SK-N-SH treated with all-trans-retinoic acid at 6 μM for 48 hours (cell line): ENCODE data around the gene FHIT.

Source experiments
- ATAC-seq: fragments of 200-7000 bp; cut with Tn5 transposase; 3 replicates; pipeline ENCODE4 v1.9.1; 2020; ENCODE audit warnings: mild to moderate bottlenecking, moderate library complexity
- ARNTL ChIP-seq: fragments of 450-650 bp; formaldehyde crosslinking; IDR thresholded peaks from 2 replicates; pipeline ENCODE4 v1.5.0; 2020; ENCODE audit warnings: low read depth, mild to moderate bottlenecking, moderate library complexity, borderline replicate concordance
- BACH2 ChIP-seq: fragments of 250-450 bp; sonication (Bioruptor Pico); IDR thresholded peaks from 2 replicates; pipeline ENCODE4 v1.9.0; 2021; ENCODE audit warnings: mild to moderate bottlenecking, borderline replicate concordance
- CREB5 ChIP-seq: fragments of 250-450 bp; sonication (Bioruptor Pico); IDR thresholded peaks from 2 replicates; pipeline ENCODE4 v1.5.1; 2020; ENCODE audit warnings: low read depth, mild to moderate bottlenecking, moderate library complexity
- CSDC2 ChIP-seq: fragments of 250-450 bp; sonication (Bioruptor Pico); IDR thresholded peaks from 2 replicates; pipeline ENCODE4 v1.5.0; 2020; ENCODE audit warnings: mild to moderate bottlenecking, moderate library complexity
- CSRNP3 ChIP-seq: fragments of 250-450 bp; sonication (Bioruptor Pico); IDR thresholded peaks from 2 replicates; pipeline ENCODE4 v1.5.1; 2021; ENCODE audit warnings: mild to moderate bottlenecking, moderate library complexity
- ESRRG ChIP-seq: fragments of 250-450 bp; sonication (Bioruptor Pico); IDR thresholded peaks from 2 replicates; pipeline ENCODE4 v1.6.1; 2021; ENCODE audit warnings: mild to moderate bottlenecking
- OSR1 ChIP-seq: fragments of 250-450 bp; sonication (Bioruptor Pico); IDR thresholded peaks from 2 replicates; pipeline ENCODE4 v1.8.0; 2022; ENCODE audit warnings: moderate library complexity, mild to moderate bottlenecking, inconsistent platforms
- PATZ1 ChIP-seq: fragments of 250-450 bp; sonication (Bioruptor Pico); IDR thresholded peaks from 2 replicates; pipeline ENCODE4 v1.8.0; 2020; ENCODE audit warnings: mild to moderate bottlenecking, moderate library complexity, borderline replicate concordance
- PPARA ChIP-seq: fragments of 250-450 bp; sonication (Bioruptor Pico); IDR thresholded peaks from 2 replicates; pipeline ENCODE4 v1.5.0; 2020; ENCODE audit warnings: mild to moderate bottlenecking, borderline replicate concordance
- RARB ChIP-seq: fragments of 250-450 bp; sonication (Bioruptor Pico); IDR thresholded peaks from 2 replicates; pipeline ENCODE4 v1.8.0; 2021; ENCODE audit warnings: mild to moderate bottlenecking, moderate library complexity
- SNAI2 ChIP-seq: fragments of 250-450 bp; sonication (Bioruptor Pico); IDR thresholded peaks from 2 replicates; pipeline ENCODE4 v1.5.0; 2020; ENCODE audit warnings: mild to moderate bottlenecking, moderate library complexity
- TCF4 ChIP-seq: fragments of 250-450 bp; sonication (Bioruptor Pico); IDR thresholded peaks from 2 replicates; pipeline ENCODE4 v1.8.0; 2021; ENCODE audit warnings: mild to moderate bottlenecking, moderate library complexity, borderline replicate concordance
- TSHZ2 ChIP-seq: fragments of 250-450 bp; sonication (Bioruptor Pico); IDR thresholded peaks from 2 replicates; pipeline ENCODE4 v1.5.0; 2020; ENCODE audit warnings: mild to moderate bottlenecking, moderate library complexity
- ZFP3 ChIP-seq: fragments of 250-450 bp; sonication (Bioruptor Pico); IDR thresholded peaks from 2 replicates; pipeline ENCODE4 v1.5.0; 2020; ENCODE audit warnings: mild to moderate bottlenecking, moderate library complexity
- ZFP30 ChIP-seq: fragments of 450-650 bp; formaldehyde crosslinking; IDR thresholded peaks from 2 replicates; pipeline ENCODE4 v1.5.0; 2022; ENCODE audit warnings: mild to moderate bottlenecking, moderate library complexity
- ZNF565 ChIP-seq: fragments of 450-650 bp; formaldehyde crosslinking; conservative IDR thresholded peaks from 2 replicates; pipeline ENCODE4 v1.5.0; 2020; ENCODE audit warnings: low read depth, mild to moderate bottlenecking, moderate library complexity
- ZNF70 ChIP-seq: fragments of 450-650 bp; formaldehyde crosslinking; IDR thresholded peaks from 2 replicates; pipeline ENCODE4 v1.5.0; 2020; ENCODE audit warnings: mild to moderate bottlenecking, moderate library complexity

FHIT gene

GRCh38 chr3:61132062-61132461 is 119.2 kb downstream of the FHIT start (continued):
- TF ChIP-seq PATZ1 (CRISPR knock-in tag) = no peak
- no peak for TF ChIP-seq CSRNP3 (CRISPR knock-in tag)
- TF ChIP-seq ESRRG (CRISPR knock-in tag) = no peak
- TF ChIP-seq, all 23 proteins: peak for 0

GRCh38 chr3:61118830-61119229 is 132.4 kb downstream of the FHIT start:
- TF ChIP-seq RARB (CRISPR knock-in tag) (no peak), ZNF70 (CRISPR knock-in tag) (no peak), CSDC2 (CRISPR knock-in tag) (no peak), TSHZ2 (CRISPR knock-in tag) (no peak), CREB5 (CRISPR knock-in tag) (no peak), TCF4 (CRISPR knock-in tag) (no peak), OSR1 (CRISPR knock-in tag) (no peak), ZNF565 (CRISPR knock-in tag) (no peak), PPARA (CRISPR knock-in tag) (no peak), SNAI2 (CRISPR knock-in tag) (no peak), PATZ1 (CRISPR knock-in tag) (no peak), ESRRG (CRISPR knock-in tag) (no peak), BACH2 (CRISPR knock-in tag) (no peak), ZFP30 (CRISPR knock-in tag) (no peak), CSRNP3 (CRISPR knock-in tag) (no peak), ZFP3 (CRISPR knock-in tag) (no peak)
- ATAC-seq = no peak

GRCh38 chr3:61117045-61117898 is 134.0 kb downstream of the FHIT start:
- no peak for TF ChIP-seq ZFP30 (CRISPR knock-in tag)
- TF ChIP-seq ARNTL (CRISPR knock-in tag) = no peak
- no peak for ATAC-seq
